ENCODE results near the gene PRPF39.

DNA sequence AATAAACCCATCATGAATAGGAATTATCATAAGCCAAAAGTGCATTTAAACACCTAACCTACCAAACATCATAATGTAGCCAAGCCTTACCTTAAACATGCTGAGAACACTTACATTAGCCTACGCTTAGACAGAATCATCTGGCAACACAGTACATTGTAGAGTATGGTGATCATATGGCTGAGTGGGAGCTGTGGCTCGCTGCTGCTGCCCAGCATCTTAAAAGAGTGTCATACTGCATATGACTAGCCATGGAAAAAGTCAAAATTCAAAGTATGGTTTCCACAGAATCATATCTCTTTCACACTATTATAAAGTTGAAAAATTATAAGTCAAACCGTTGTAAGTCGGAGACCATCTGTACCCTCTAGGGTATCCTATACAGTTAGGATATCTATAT lies 32.0 kb upstream of the PRPF39 start:
- TF ChIP-seq, protein P1, sequence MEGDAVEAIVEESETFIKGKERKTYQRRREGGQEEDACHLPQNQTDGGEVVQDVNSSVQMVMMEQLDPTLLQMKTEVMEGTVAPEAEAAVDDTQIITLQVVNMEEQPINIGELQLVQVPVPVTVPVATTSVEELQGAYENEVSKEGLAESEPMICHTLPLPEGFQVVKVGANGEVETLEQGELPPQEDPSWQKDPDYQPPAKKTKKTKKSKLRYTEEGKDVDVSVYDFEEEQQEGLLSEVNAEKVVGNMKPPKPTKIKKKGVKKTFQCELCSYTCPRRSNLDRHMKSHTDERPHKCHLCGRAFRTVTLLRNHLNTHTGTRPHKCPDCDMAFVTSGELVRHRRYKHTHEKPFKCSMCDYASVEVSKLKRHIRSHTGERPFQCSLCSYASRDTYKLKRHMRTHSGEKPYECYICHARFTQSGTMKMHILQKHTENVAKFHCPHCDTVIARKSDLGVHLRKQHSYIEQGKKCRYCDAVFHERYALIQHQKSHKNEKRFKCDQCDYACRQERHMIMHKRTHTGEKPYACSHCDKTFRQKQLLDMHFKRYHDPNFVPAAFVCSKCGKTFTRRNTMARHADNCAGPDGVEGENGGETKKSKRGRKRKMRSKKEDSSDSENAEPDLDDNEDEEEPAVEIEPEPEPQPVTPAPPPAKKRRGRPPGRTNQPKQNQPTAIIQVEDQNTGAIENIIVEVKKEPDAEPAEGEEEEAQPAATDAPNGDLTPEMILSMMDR (IDR thresholded peaks at IDR 0.05): no peak
- TF ChIP-seq EP300 (IDR thresholded peaks at IDR 0.05) (no peak), POLR2AphosphoS5 (IDR thresholded peaks at IDR 0.05) (no peak)

All from esophagus muscularis mucosa (tissue), 4 donors.